ENCODE data around the gene ZMYM2. TPM values are rescaled to one million over a fixed set of nuclear protein-coding genes. Genes with fewer than 3 reads are reported as not detected.

The ZMYM2 gene
- total and polyA plus RNA-seq, 2 of the 13 experiments (the other 11 are each of a cell fraction or from before 2014, with no cell fraction given), result 22.4 to 40.8 TPM

- 0 out of 2 replicates have a peak, but pooled peaks have one; percentile 37 for TF ChIP-seq NFAT5 (CRISPR knock-in tag; IDR thresholded peaks at IDR 0.05)
- no peak; the same call in 1 of the 2 replicates for TF ChIP-seq ZNF367 (CRISPR knock-in tag; IDR thresholded peaks at IDR 0.05; ENCODE audit: borderline replicate concordance)
- no peak for TF ChIP-seq ZBTB40 (IDR thresholded peaks at IDR 0.05)
- TF ChIP-seq ZBTB40 (CRISPR knock-in tag; IDR thresholded peaks at IDR 0.05), result peak; percentile 70; the same call in 1 of the 2 replicates
- peak; percentile 69; the same call in 1 of the 2 replicates for TF ChIP-seq ZNF616 (CRISPR knock-in tag; IDR thresholded peaks at IDR 0.05; ENCODE audit: low read depth)
- TF ChIP-seq REST (IDR thresholded peaks at IDR 0.05; ENCODE audit: borderline replicate concordance in 1 of 2, low read depth in 1 of 2, low read length in 2 of 2), result no peak
- no peak for TF ChIP-seq ZNF550 (CRISPR knock-in tag; IDR thresholded peaks at IDR 0.05; ENCODE audit: borderline replicate concordance)
Measured at GRCh38 chr13:20127562-20128458, 169.3 kb downstream of the ZMYM2 start (continued).
